Lower lobe of right lung (tissue), 2 donors: ENCODE data around the gene S1PR4. TPM values are rescaled to one million over a fixed set of nuclear protein-coding genes. Genes with fewer than 3 reads are reported as not detected.

Experiments used
- ATAC-seq, 2 donors: fragments of 200-7000 bp; cut with Tn5 transposase; one replicate each; pipeline ENCODE4 v1.9.1; 2020 to 2022; ENCODE audit warnings: mild to moderate bottlenecking in 2 of 2, moderate library complexity in 2 of 2
- DNase-seq: peaks from one replicate; pipeline ENCODE4 v3.0.0-alpha.2; 2020
- H3K27ac ChIP-seq: fragments of 200-600 bp; one replicate; pipeline ENCODE4 v1.8.0; 2022
- H3K27me3 ChIP-seq: fragments of 200-600 bp; one replicate; pipeline ENCODE4 v1.8.0; 2022; ENCODE audit warnings: low read depth
- H3K36me3 ChIP-seq: fragments of 200-600 bp; one replicate; pipeline ENCODE4 v1.8.0; 2022; ENCODE audit warnings: mild to moderate bottlenecking
- H3K4me1 ChIP-seq: fragments of 200-600 bp; one replicate; pipeline ENCODE4 v1.8.0; 2022
- H3K4me3 ChIP-seq: fragments of 200-600 bp; one replicate; pipeline ENCODE4 v1.8.0; 2022; ENCODE audit warnings: mild to moderate bottlenecking
- H3K9me3 ChIP-seq: fragments of 200-600 bp; one replicate; pipeline ENCODE4 v1.8.0; 2022
- CTCF ChIP-seq: fragments of 200-600 bp; IDR thresholded peaks from one replicate; pipeline ENCODE4 v1.8.0; 2022; ENCODE audit warnings: antibody characterized with exemption, mild to moderate bottlenecking
- intact Hi-C: fragments of 100-400 bp; cut with DNase I; formaldehyde crosslinking; loops from one replicate; pipeline ENCODE4 v1.11.0; 2022
- total RNA-seq: library from RNA; stranded (reverse); fragmentation: NEBNext Ultra II Directional; extraction: Animal tissue kit (Norgen Biotek cat#: 25700); gene quantifications from one replicate; pipeline ENCODE4 v1.2.1, GENCODE V29; 2021
- donor health status: DM: no; HTN: yes; CAD: no; lungs with severe emphysema.

The S1PR4 gene
- total RNA-seq, 1 donor from 2014 or later = 35.7 TPM

GRCh38 chr19:3178973-3179738 is 587 bp downstream of the S1PR4 start:
- Histone ChIP-seq H3K27me3 (no peaks in the 10 kb centered on the region), H3K4me3 (peak overlapping the region; percentile 55), H3K36me3 (no peaks in the 10 kb centered on the region), H3K4me1 (peaks cover 31% of the 10 kb centered on the region), H3K9me3 (no peaks in the 10 kb centered on the region), H3K27ac (peak overlapping the region; percentile 92)
- DNase-seq (no peak), ATAC-seq (peak in 1 of 2 donors; percentile 4)
- TF ChIP-seq CTCF = no peak
- intact Hi-C loops = no loop called here

GRCh38 chr19:3179739-3180293 is 1.2 kb downstream of the S1PR4 start:
- Histone ChIP-seq H3K4me1 (peaks cover 33% of the 10 kb centered on the region), H3K9me3 (no peaks in the 10 kb centered on the region), H3K27ac (peak overlapping the region; percentile 92), H3K4me3 (peak overlapping the region; percentile 55), H3K27me3 (no peaks in the 10 kb centered on the region), H3K36me3 (no peaks in the 10 kb centered on the region)
- intact Hi-C loops = no loop called here
- no peak for ATAC-seq
- DNase-seq = no peak
- no peak for TF ChIP-seq CTCF

GRCh38 chr19:3183721-3184641 is 5.4 kb downstream of the S1PR4 start:
- Histone ChIP-seq H3K36me3 (no peaks in the 10 kb centered on the region), H3K27ac (no peak overlapping the region), H3K4me3 (no peak overlapping the region), H3K4me1 (peaks cover 46% of the 10 kb centered on the region), H3K27me3 (no peaks in the 10 kb centered on the region), H3K9me3 (no peaks in the 10 kb centered on the region)
- DNase-seq (no peak), ATAC-seq (no peak)
- no peak for TF ChIP-seq CTCF
- intact Hi-C loops = no loop called here

GRCh38 chr19:3184847-3185460 is 6.4 kb downstream of the S1PR4 start:
- peak; percentile 24 to 62 for ATAC-seq
- Histone ChIP-seq H3K9me3 (no peaks in the 10 kb centered on the region), H3K36me3 (no peaks in the 10 kb centered on the region), H3K4me3 (peak overlapping the region; percentile 98), H3K27ac (peak overlapping the region; percentile 80), H3K27me3 (no peaks in the 10 kb centered on the region), H3K4me1 (peaks cover 48% of the 10 kb centered on the region)
- TF ChIP-seq CTCF = no peak
- peak; percentile 86 for DNase-seq
- intact Hi-C loops = no loop called here
